Measurements from ENCODE around the gene KRTAP5-1. TPM values are rescaled to one million over a fixed set of nuclear protein-coding genes. Genes with fewer than 3 reads are reported as not detected.

Gene KRTAP5-1
- total RNA-seq, 1 experiment from 2014 or later = not detected

GRCh38 chr11:1542267-1542666 lies 42.8 kb downstream of the KRTAP5-1 start:
- Histone ChIP-seq H3K4me2 (ENCODE audit: low read length) (no peak overlapping the region), H2AFZ (ENCODE audit: low read length) (no peak overlapping the region), H3K27ac (ENCODE audit: low read length) (no peak overlapping the region), H3K4me1 (ENCODE audit: insufficient read depth, low read length) (peaks cover under 1% of the 10 kb centered on the region; the same call in 1 of the 2 replicates), H3K9ac (ENCODE audit: low read length) (no peak overlapping the region), H4K20me1 (ENCODE audit: low read length) (no peaks in the 10 kb centered on the region), H3K36me3 (ENCODE audit: low read depth, low read length) (no peaks in the 10 kb centered on the region), H3K27me3 (ENCODE audit: low read length) (peaks cover 2% of the 10 kb centered on the region), H3K4me3 (ENCODE audit: low read length) (no peak overlapping the region), H3K9me3 (ENCODE audit: low read length) (no peaks in the 10 kb centered on the region), H3K79me2 (ENCODE audit: low read length) (peaks cover 4% of the 10 kb centered on the region), H3F3A (ENCODE audit: low read length, unreplicated experiment) (no peaks in the 10 kb centered on the region), H3K9me2 (replicated peaks; ENCODE audit: low read length) (no peaks in the 10 kb centered on the region)
- DNase-seq = no peak
- ChIA-PET POLR2A (ENCODE audit: unreplicated experiment) (no interaction called here), CTCF (interaction anchor here (0.6 kb wide), 1 partner anchor 33 kb away, joined by 3 read pairs; no protein-coding TSS in a partner anchor)
- TF ChIP-seq EZH2 (IDR thresholded peaks at IDR 0.05; ENCODE audit: low read length, unreplicated experiment) = no peak
- no peak for TF ChIP-seq EZH2phosphoT487 (IDR thresholded peaks at IDR 0.05; ENCODE audit: borderline replicate concordance, low read length)
- no peak for TF ChIP-seq CTCF (conservative IDR thresholded peaks at IDR 0.05; ENCODE audit: low read depth, low read length)
- no TSS peak for BruUV-seq (replicated peaks)
- intact Hi-C loops (cut with micrococcal nuclease) = no loop called here
- ATAC-seq = no peak

- Histone ChIP-seq H3F3A (ENCODE audit: low read length, unreplicated experiment) (no peaks in the 10 kb centered on the region), H3K27ac (ENCODE audit: low read length) (no peak overlapping the region), H2AFZ (ENCODE audit: low read length) (no peak overlapping the region), H3K9me2 (replicated peaks; ENCODE audit: low read length) (no peaks in the 10 kb centered on the region), H3K27me3 (ENCODE audit: low read length) (no peaks in the 10 kb centered on the region), H4K20me1 (ENCODE audit: low read length) (no peaks in the 10 kb centered on the region), H3K4me1 (ENCODE audit: insufficient read depth, low read length) (no peaks in the 10 kb centered on the region; the same call in 1 of the 2 replicates), H3K4me3 (ENCODE audit: low read length) (no peak overlapping the region), H3K9me3 (ENCODE audit: low read length) (no peaks in the 10 kb centered on the region), H3K9ac (ENCODE audit: low read length) (no peak overlapping the region), H3K79me2 (ENCODE audit: low read length) (peaks cover 10% of the 10 kb centered on the region), H3K4me2 (ENCODE audit: low read length) (no peak overlapping the region), H3K36me3 (ENCODE audit: low read depth, low read length) (no peaks in the 10 kb centered on the region)
- TF ChIP-seq EZH2 (IDR thresholded peaks at IDR 0.05; ENCODE audit: low read length, unreplicated experiment) (no peak), CTCF (conservative IDR thresholded peaks at IDR 0.05; ENCODE audit: low read depth, low read length) (no peak), EZH2phosphoT487 (IDR thresholded peaks at IDR 0.05; ENCODE audit: borderline replicate concordance, low read length) (no peak)
- no peak for DNase-seq
- ATAC-seq = no peak
- ChIA-PET POLR2A (ENCODE audit: unreplicated experiment) (no interaction called here), CTCF (no interaction called here)
- BruUV-seq (replicated peaks) = no TSS peak
- intact Hi-C loops (cut with micrococcal nuclease) = no loop called here
These were observed 43.4 kb downstream of the KRTAP5-1 start for GRCh38 chr11:1541474-1542204.

- ChIA-PET CTCF (no interaction called here), POLR2A (ENCODE audit: unreplicated experiment) (no interaction called here)
- no peak for DNase-seq
- Histone ChIP-seq H3F3A (ENCODE audit: low read length, unreplicated experiment) (no peaks in the 10 kb centered on the region), H3K9ac (ENCODE audit: low read length) (no peak overlapping the region), H3K27me3 (ENCODE audit: low read length) (no peaks in the 10 kb centered on the region), H3K79me2 (ENCODE audit: low read length) (peaks cover 26% of the 10 kb centered on the region), H3K4me3 (ENCODE audit: low read length) (no peak overlapping the region), H2AFZ (ENCODE audit: low read length) (no peak overlapping the region), H4K20me1 (ENCODE audit: low read length) (no peaks in the 10 kb centered on the region), H3K4me1 (ENCODE audit: insufficient read depth, low read length) (no peaks in the 10 kb centered on the region), H3K9me2 (replicated peaks; ENCODE audit: low read length) (no peaks in the 10 kb centered on the region), H3K9me3 (ENCODE audit: low read length) (no peaks in the 10 kb centered on the region), H3K4me2 (ENCODE audit: low read length) (no peak overlapping the region), H3K27ac (ENCODE audit: low read length) (no peak overlapping the region), H3K36me3 (ENCODE audit: low read depth, low read length) (no peaks in the 10 kb centered on the region; the same call in 1 of the 2 replicates)
- BruUV-seq (replicated peaks) = no TSS peak
- TF ChIP-seq EZH2 (IDR thresholded peaks at IDR 0.05; ENCODE audit: low read length, unreplicated experiment) (no peak), CTCF (conservative IDR thresholded peaks at IDR 0.05; ENCODE audit: low read depth, low read length) (no peak), EZH2phosphoT487 (IDR thresholded peaks at IDR 0.05; ENCODE audit: borderline replicate concordance, low read length) (no peak)
- no peak for ATAC-seq
- intact Hi-C loops (cut with micrococcal nuclease) = no loop called here
These were observed 45.0 kb downstream of the KRTAP5-1 start for GRCh38 chr11:1540074-1540473.
